HCT116 (cell line): ENCODE results near the gene RELCH. TPM values are rescaled to one million over a fixed set of nuclear protein-coding genes. Genes with fewer than 3 reads are reported as not detected.

Experiments
- ATAC-seq: fragments of 200-7000 bp; cut with Tn5 transposase; 2 replicates; pipeline ENCODE4 v1.9.1; 2020; ENCODE audit warnings: mild to moderate bottlenecking, moderate library complexity
- BruUV-seq: library from RNA; stranded (reverse); fragments of 400-500 nt; replicated peaks from 2 replicates; lab custom pipeline; 2021; lab: Mats Ljungman, UMichigan
- CTCF ChIA-PET: fragments of 300-600 bp; sonication (Branson Sonifier 250); formaldehyde crosslinking; loops from one replicate; lab custom pipeline; 2021; ENCODE audit warnings: antibody characterized with exemption; lab: Charles Lee
- POLR2A ChIA-PET: fragments of 300-600, 350-600 bp; sonication (Branson Sonifier 250); formaldehyde crosslinking; loops from one replicate; lab custom pipeline; 2021; ENCODE audit warnings: antibody characterized with exemption; lab: Charles Lee
- RAD21 ChIA-PET, 2 experiments: fragments of 300-600 bp; sonication (Branson Sonifier 250); formaldehyde crosslinking; loops; one replicate each; lab custom pipeline; 2023; ENCODE audit warnings: low total read pairs in 2 of 2; ENCODE audit not compliant: uncharacterized antibody in 2 of 2, unreplicated experiment in 2 of 2, low non-redundant PET in 1 of 2; lab: Charles Lee
- DNase-seq: peaks from one replicate; pipeline ENCODE4 v3.0.0-alpha.2; 2010; ENCODE audit warnings: low read depth, low spot score
- H2AFZ ChIP-seq: fragments of 200-600 bp; shearing (Covaris generic), sonication (generic); 2 replicates; pipeline ENCODE4 v1.6.1; 2017; ENCODE audit warnings: low read depth, mixed run types, mixed read lengths, antibody characterized with exemption, low read length; ENCODE audit not compliant: poor library complexity, severe bottlenecking
- H3K27ac ChIP-seq: 2 replicates; pipeline ENCODE4 v1.5.1; 2012; ENCODE audit warnings: low read depth, low read length
- H3K27me3 ChIP-seq: fragments of 200-600 bp; sonication (generic); 2 replicates; pipeline ENCODE4 v1.6.1; 2016; ENCODE audit warnings: mixed run types, low read length, mixed read lengths; ENCODE audit not compliant: insufficient read depth
- H3K36me3 ChIP-seq, 2 experiments: fragments of 200-500 bp in 1 of 2; fragments of 200-600 bp in 1 of 2; sonication (Bioruptor generic) in 1 of 2; sonication (generic) in 1 of 2; 2 replicates each; pipeline versions ENCODE4 v1.5.1 to v1.6.1; 2014 to 2016; ENCODE audit warnings: low read length in 2 of 2, inconsistent platforms in 1 of 2, mixed read lengths in 1 of 2, mixed run types in 1 of 2; ENCODE audit not compliant: insufficient read depth in 2 of 2, control insufficient read depth in 1 of 2
- H3K4me1 ChIP-seq, 2 experiments: fragments of 200-600 bp in 1 of 2; sonication (generic) in 1 of 2; 2 replicates each; pipeline versions ENCODE4 v1.5.1 to v1.6.1; 2012 to 2017; ENCODE audit warnings: low read length in 2 of 2, inconsistent platforms in 1 of 2, mild to moderate bottlenecking in 1 of 2, mixed read lengths in 1 of 2, mixed run types in 1 of 2, moderate library complexity in 1 of 2; ENCODE audit not compliant: insufficient read depth in 2 of 2, control insufficient read depth in 1 of 2
- H3K4me2 ChIP-seq: fragments of 200-600 bp; sonication (generic); 2 replicates; pipeline ENCODE4 v1.6.1; 2017; ENCODE audit warnings: mixed run types, low read length, mixed read lengths
- H3K4me3 ChIP-seq, 2 experiments: fragments of 200-600 bp in 1 of 2; sonication (generic) in 1 of 2; replicated peaks in 1 of 2; 2 replicates each; pipeline ENCODE4 v1.5.1; 2011 to 2016; ENCODE audit warnings: low read length in 2 of 2, control low read depth in 1 of 2, low read depth in 1 of 2, mild to moderate bottlenecking in 1 of 2, mixed read lengths in 1 of 2, mixed run types in 1 of 2
- H3K79me2 ChIP-seq: fragments of 200-600 bp; sonication (generic); 2 replicates; pipeline ENCODE4 v1.6.1; 2017; ENCODE audit warnings: mild to moderate bottlenecking, mixed run types, low read length, moderate library complexity, mixed read lengths; ENCODE audit not compliant: insufficient read depth
- H3K9ac ChIP-seq: fragments of 200-600 bp; sonication (generic); 2 replicates; pipeline ENCODE4 v1.6.1; 2016; ENCODE audit warnings: low read length, mixed read lengths
- H3K9me2 ChIP-seq: fragments of 200-600 bp; sonication (generic), shearing (Covaris generic); 2 replicates; pipeline ENCODE4 v1.6.1; 2017; ENCODE audit warnings: mixed run types, mild to moderate bottlenecking, moderate library complexity; ENCODE audit not compliant: insufficient read depth
- H3K9me3 ChIP-seq, 2 experiments: fragments of 200-500 bp in 1 of 2; fragments of 200-600 bp in 1 of 2; sonication (Bioruptor generic) in 1 of 2; sonication (generic) in 1 of 2; 2 replicates each; pipeline ENCODE4 v1.6.1; 2014 to 2017; ENCODE audit warnings: low read length in 2 of 2, mixed read lengths in 2 of 2, inconsistent platforms in 1 of 2, low read depth in 1 of 2, mild to moderate bottlenecking in 1 of 2, mixed run types in 1 of 2, moderate library complexity in 1 of 2; ENCODE audit not compliant: control insufficient read depth in 1 of 2, insufficient read depth in 1 of 2
- H4K20me1 ChIP-seq: fragments of 200-600 bp; sonication (generic), shearing (Covaris generic); 2 replicates; pipeline ENCODE4 v1.6.1; 2017; ENCODE audit warnings: mixed run types, mild to moderate bottlenecking, moderate library complexity; ENCODE audit not compliant: insufficient read depth
- CTCF ChIP-seq, 3 experiments: fragments of 200-600 bp in 1 of 3; sonication (generic) in 1 of 3; IDR thresholded peaks in 2 of 3; conservative IDR thresholded peaks in 1 of 3; 2 replicates each; pipeline ENCODE4 v1.5.1; 2012 to 2017; ENCODE audit warnings: low read depth in 2 of 3, low read length in 2 of 3, antibody characterized with exemption in 1 of 3, borderline replicate concordance in 1 of 3, control low read depth in 1 of 3, mild to moderate bottlenecking in 1 of 3, mixed read lengths in 1 of 3, mixed run types in 1 of 3, moderate library complexity in 1 of 3; ENCODE audit not compliant: insufficient read depth in 1 of 3
- EZH2 ChIP-seq: fragments of 200-600 bp; sonication (generic); IDR thresholded peaks from 2 replicates; pipeline ENCODE4 v1.6.1; 2017; ENCODE audit warnings: antibody characterized with exemption, mixed run types
- EZH2phosphoT487 ChIP-seq: fragments of 200-600 bp; IDR thresholded peaks from 2 replicates; pipeline ENCODE4 v1.6.1; 2018; ENCODE audit warnings: antibody characterized with exemption, borderline replicate concordance
- intact Hi-C: fragments of 100-400 bp; cut with micrococcal nuclease; formaldehyde crosslinking; loops from 2 replicates; pipeline ENCODE4 v1.10.0; 2022
- total RNA-seq: library from RNA; stranded (reverse); gene quantifications from one replicate; pipeline ENCODE4 v1.2.1, GENCODE V29; 2021; ENCODE audit not compliant: unreplicated experiment

The RELCH gene
- total RNA-seq, 1 experiment from 2014 or later = 17.4 TPM

- H3K27ac ChIP-seq = no peak overlapping the region
- RAD21 ChIA-PET = no interaction called here
- TSS peak; percentile 50 for BruUV-seq
- no peaks in the 10 kb centered on the region for H3K79me2 ChIP-seq
- no peaks in the 10 kb centered on the region for H4K20me1 ChIP-seq
- no peaks in the 10 kb centered on the region for H3K9me2 ChIP-seq
- peaks cover 5 to 12% of the 10 kb centered on the region in 2 experiments; a peak in 2 of 4 replicates for H3K4me1 ChIP-seq
- H3K4me2 ChIP-seq = peak overlapping the region; percentile 96
- TF ChIP-seq CTCF (IDR thresholded peaks at IDR 0.05 in 2 of 3, conservative IDR thresholded peaks at IDR 0.05 in 1 of 3; ENCODE audit: borderline replicate concordance in 1 of 3, insufficient read depth in 1 of 3, low read depth in 2 of 3, low read length in 2 of 3) = no peak
- TF ChIP-seq EZH2phosphoT487 = 0 out of 2 replicates have a peak, but pooled peaks have one; percentile 39
- TF ChIP-seq EZH2 = peak; percentile 84; the same call in 1 of the 2 replicates
- no peaks in the 10 kb centered on the region for H3K36me3 ChIP-seq
- POLR2A ChIA-PET = no interaction called here
- H3K9me3 ChIP-seq = no peaks in the 10 kb centered on the region
- peak overlapping the region; percentile 49 for H3K9ac ChIP-seq
- intact Hi-C loops = loop anchor here (1.0 kb wide), 1 partner anchor 258 kb away; no protein-coding TSS in a partner anchor
- CTCF ChIA-PET = interaction anchor here (2.1 kb wide), 1 partner anchor 34 kb away, joined by 6 read pairs; no protein-coding TSS in a partner anchor
- DNase-seq = no peak
- H3K4me3 ChIP-seq = peak overlapping the region; percentile 61 to 70
- H2AFZ ChIP-seq = no peak overlapping the region
- peaks cover 29% of the 10 kb centered on the region; the same call in 1 of the 2 replicates for H3K27me3 ChIP-seq
- ATAC-seq = peak; percentile 35
Observed at GRCh38 chr18:62325806-62326645, 139.0 kb downstream of the RELCH start.
